Body of pancreas (tissue), 4 donors: ENCODE results near the gene RPS6KA2.

ENCODE experiments used
- POLR2A ChIP-seq, 3 donors: fragments of 450-650 bp; IDR thresholded peaks; one replicate each; pipeline ENCODE4 v1.6.1; 2016; ENCODE audit warnings: antibody characterized with exemption in 3 of 3, mild to moderate bottlenecking in 2 of 3
- TF ChIP-seq, protein P1 (sequence below), 7 experiments: fragments of 450-650 bp in 4 of 7; fragments of 200-600 bp in 3 of 7; sonication (generic) in 3 of 7; IDR thresholded peaks; one replicate each; pipeline ENCODE4 v1.5.1; 2016 to 2019; ENCODE audit warnings: antibody characterized with exemption in 7 of 7

DNA sequence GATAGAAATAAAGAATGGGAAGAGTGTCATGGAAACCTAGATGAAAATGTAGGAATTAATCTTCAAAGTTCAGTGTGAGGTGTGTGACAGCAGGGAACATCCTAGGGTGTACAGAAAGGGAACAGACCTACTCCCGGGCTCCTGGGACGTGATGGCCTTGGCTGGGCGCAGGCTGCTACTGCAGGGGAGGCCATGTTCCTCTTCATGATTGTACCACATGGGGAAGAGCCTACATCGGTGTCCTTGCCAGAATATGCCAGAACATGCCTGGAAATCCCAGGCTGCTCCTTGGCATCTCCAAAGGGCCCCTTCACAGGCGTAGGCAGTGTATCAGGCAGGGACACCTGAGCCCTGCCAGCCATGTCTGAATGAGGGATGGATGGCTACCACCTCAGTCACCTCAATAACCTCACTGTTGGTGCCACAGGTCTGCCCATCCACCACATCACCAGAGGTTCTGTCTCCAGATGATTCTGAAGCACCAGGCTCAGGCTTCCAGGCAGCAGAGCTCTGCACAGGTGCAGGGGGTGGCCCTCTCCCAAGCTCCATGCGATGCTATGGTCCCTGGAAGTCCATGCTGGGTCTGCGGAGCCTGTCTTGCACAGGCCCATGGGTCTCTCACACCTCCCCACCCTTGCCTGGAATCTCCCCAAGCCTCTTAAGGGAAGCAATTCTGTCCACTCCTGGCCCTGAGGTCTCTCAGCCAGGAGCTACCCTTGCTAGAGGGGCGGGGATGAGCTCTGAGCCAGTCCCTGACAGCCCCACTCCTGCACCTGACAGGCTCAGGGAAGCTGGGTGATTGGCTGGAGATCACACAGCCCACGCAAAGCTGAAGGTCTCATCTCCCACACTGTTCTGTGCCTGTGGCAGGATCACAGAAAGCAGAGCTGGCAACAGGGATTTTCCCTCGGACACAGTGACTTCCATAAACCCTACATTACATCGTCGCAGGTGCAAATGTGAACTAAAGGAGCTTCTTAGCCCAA lies 60.7 kb downstream of the RPS6KA2 start:
- no peak for TF ChIP-seq POLR2A (IDR thresholded peaks at IDR 0.05)
- TF ChIP-seq, protein P1, sequence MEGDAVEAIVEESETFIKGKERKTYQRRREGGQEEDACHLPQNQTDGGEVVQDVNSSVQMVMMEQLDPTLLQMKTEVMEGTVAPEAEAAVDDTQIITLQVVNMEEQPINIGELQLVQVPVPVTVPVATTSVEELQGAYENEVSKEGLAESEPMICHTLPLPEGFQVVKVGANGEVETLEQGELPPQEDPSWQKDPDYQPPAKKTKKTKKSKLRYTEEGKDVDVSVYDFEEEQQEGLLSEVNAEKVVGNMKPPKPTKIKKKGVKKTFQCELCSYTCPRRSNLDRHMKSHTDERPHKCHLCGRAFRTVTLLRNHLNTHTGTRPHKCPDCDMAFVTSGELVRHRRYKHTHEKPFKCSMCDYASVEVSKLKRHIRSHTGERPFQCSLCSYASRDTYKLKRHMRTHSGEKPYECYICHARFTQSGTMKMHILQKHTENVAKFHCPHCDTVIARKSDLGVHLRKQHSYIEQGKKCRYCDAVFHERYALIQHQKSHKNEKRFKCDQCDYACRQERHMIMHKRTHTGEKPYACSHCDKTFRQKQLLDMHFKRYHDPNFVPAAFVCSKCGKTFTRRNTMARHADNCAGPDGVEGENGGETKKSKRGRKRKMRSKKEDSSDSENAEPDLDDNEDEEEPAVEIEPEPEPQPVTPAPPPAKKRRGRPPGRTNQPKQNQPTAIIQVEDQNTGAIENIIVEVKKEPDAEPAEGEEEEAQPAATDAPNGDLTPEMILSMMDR (IDR thresholded peaks at IDR 0.05): no peak
